OCI-LY7 (cell line): ENCODE data around the gene GCLC. TPM values are rescaled to one million over a fixed set of nuclear protein-coding genes. Genes with fewer than 3 reads are reported as not detected.
"Not testable (repeated sequence)": the region's sequence is repeated elsewhere in the genome, so short reads cannot be mapped to it uniquely, and the experiment has no call there.

ENCODE experiments used
- BruUV-seq: library from RNA; stranded (reverse); fragments of 400-500 nt; replicated peaks from 2 replicates; lab custom pipeline; 2021; lab: Mats Ljungman, UMichigan
- CTCF ChIA-PET: fragments of 300-600 bp; sonication (Branson Sonifier 250); formaldehyde crosslinking; loops from one replicate; lab custom pipeline; 2022; ENCODE audit warnings: antibody characterized with exemption; ENCODE audit not compliant: unreplicated experiment; lab: Charles Lee
- POLR2A ChIA-PET: fragments of 300-600 bp; sonication (Branson Sonifier 250); formaldehyde crosslinking; loops from one replicate; lab custom pipeline; 2022; ENCODE audit warnings: antibody characterized with exemption; lab: Charles Lee
- DNase-seq: peaks from one replicate; pipeline ENCODE4 v3.0.0-alpha.2; 2015; ENCODE audit warnings: low spot score
- H2AFZ ChIP-seq: fragments of 200-600 bp; sonication (generic), shearing (Covaris generic); 2 replicates; pipeline ENCODE4 v1.6.1; 2014; ENCODE audit warnings: mild to moderate bottlenecking, antibody characterized with exemption, low read length, moderate library complexity
- H3K27ac ChIP-seq: fragments of 200-600 bp; sonication (generic); 2 replicates; pipeline ENCODE4 v1.5.1; 2014; ENCODE audit warnings: mixed run types, low read depth, mild to moderate bottlenecking, moderate library complexity, low read length, inconsistent platforms; ENCODE audit not compliant: poor library complexity, severe bottlenecking
- H3K36me3 ChIP-seq: fragments of 200-600 bp; sonication (generic); 2 replicates; pipeline ENCODE4 v1.6.1; 2014; ENCODE audit warnings: mild to moderate bottlenecking, antibody characterized with exemption, low read length, moderate library complexity, mixed read lengths; ENCODE audit not compliant: insufficient read depth
- H3K4me1 ChIP-seq: fragments of 200-600 bp; sonication (generic); 2 replicates; pipeline ENCODE4 v1.5.1; 2014; ENCODE audit warnings: mild to moderate bottlenecking, low read length; ENCODE audit not compliant: insufficient read depth, poor library complexity, severe bottlenecking
- H3K4me2 ChIP-seq: fragments of 200-600 bp; sonication (generic); 2 replicates; pipeline ENCODE4 v1.6.1; 2014; ENCODE audit warnings: mild to moderate bottlenecking, low read length
- H3K4me3 ChIP-seq: fragments of 200-600 bp; sonication (generic); 2 replicates; pipeline ENCODE4 v1.5.1; 2014; ENCODE audit warnings: mild to moderate bottlenecking, low read depth, low read length; ENCODE audit not compliant: poor library complexity, severe bottlenecking
- H3K79me2 ChIP-seq: fragments of 200-600 bp; sonication (generic); 2 replicates; pipeline ENCODE4 v1.6.1; 2016; ENCODE audit warnings: low read depth, mild to moderate bottlenecking, low read length, moderate library complexity, mixed read lengths; ENCODE audit not compliant: insufficient read depth
- H3K9me2 ChIP-seq: fragments of 200-600 bp; sonication (generic); 2 replicates; pipeline ENCODE4 v1.6.1; 2016; ENCODE audit warnings: mild to moderate bottlenecking, low read length, mixed read lengths; ENCODE audit not compliant: insufficient read depth
- H3K9me3 ChIP-seq: fragments of 200-600 bp; sonication (generic); 2 replicates; pipeline ENCODE4 v1.6.1; 2014; ENCODE audit warnings: mild to moderate bottlenecking, mixed run types, low read length, mixed read lengths
- H4K20me1 ChIP-seq: fragments of 200-600 bp; sonication (generic); 2 replicates; pipeline ENCODE4 v1.6.1; 2014; ENCODE audit warnings: mild to moderate bottlenecking, antibody characterized with exemption, low read length, moderate library complexity, mixed read lengths; ENCODE audit not compliant: insufficient read depth
- CTCF ChIP-seq: fragments of 200-600 bp; sonication (generic); conservative IDR thresholded peaks from 2 replicates; pipeline ENCODE4 v1.5.1; 2014; ENCODE audit warnings: mild to moderate bottlenecking, antibody characterized with exemption, low read length, moderate library complexity, mixed read lengths
- EZH2phosphoT487 ChIP-seq: fragments of 200-600 bp; sonication (generic); IDR thresholded peaks from 2 replicates; pipeline ENCODE4 v1.6.1; 2018; ENCODE audit warnings: low read depth, borderline replicate concordance, mild to moderate bottlenecking, mixed run types, antibody characterized with exemption, low read length, moderate library complexity, mixed read lengths
- intact Hi-C: fragments of 100-400 bp; cut with micrococcal nuclease; formaldehyde crosslinking; loops from one replicate; pipeline ENCODE4 v1.10.0; 2022; ENCODE audit not compliant: unreplicated experiment
- total RNA-seq, 2 experiments: library from RNA; depleted of rRNA in 1 of 2; stranded (reverse); fragments of >200 nt in 1 of 2; shearing (Covaris generic) in 1 of 2; gene quantifications; 2 replicates each; pipeline ENCODE4 v1.2.3, GENCODE V29; 2014 to 2022

Gene GCLC
- total RNA-seq, 2 experiments from 2014 or later = 14.3 to 30.4 TPM

- H2AFZ ChIP-seq = no peak overlapping the region
- ChIA-PET POLR2A (no interaction called here), CTCF (no interaction called here)
- H4K20me1 ChIP-seq = no peaks in the 10 kb centered on the region
- no peaks in the 10 kb centered on the region for H3K79me2 ChIP-seq
- H3K27ac ChIP-seq = no peak overlapping the region
- H3K4me1 ChIP-seq = no peaks in the 10 kb centered on the region
- no peaks in the 10 kb centered on the region for H3K36me3 ChIP-seq
- intact Hi-C loops = no loop called here
- H3K4me2 ChIP-seq = no peak overlapping the region
- H3K4me3 ChIP-seq = no peak overlapping the region
- H3K9me3 ChIP-seq = no peaks in the 10 kb centered on the region
- no peaks in the 10 kb centered on the region for H3K9me2 ChIP-seq
- no TSS peak for BruUV-seq
- DNase-seq = no peak
- TF ChIP-seq EZH2phosphoT487 = no peak
- no peak for TF ChIP-seq CTCF
These were observed 28.4 kb upstream of the GCLC start for GRCh38 chr6:53573299-53573698.

GRCh38 chr6:53572379-53572778 lies 27.5 kb upstream of the GCLC start:
- H2AFZ ChIP-seq, H3K4me3 ChIP-seq, H3K79me2 ChIP-seq, DNase-seq, H3K4me2 ChIP-seq, intact Hi-C loops, BruUV-seq, CTCF ChIA-PET, H3K27ac ChIP-seq, H3K36me3 ChIP-seq, H3K9me3 ChIP-seq, H4K20me1 ChIP-seq, H3K4me1 ChIP-seq, POLR2A ChIA-PET, H3K9me2 ChIP-seq: not testable (repeated sequence)

GRCh38 chr6:53568776-53569616 lies 24.1 kb upstream of the GCLC start:
- Histone ChIP-seq H3K27ac (no peak overlapping the region), H4K20me1 (no peaks in the 10 kb centered on the region), H3K9me2 (no peaks in the 10 kb centered on the region), H3K4me2 (no peak overlapping the region), H3K79me2 (no peaks in the 10 kb centered on the region), H2AFZ (no peak overlapping the region), H3K36me3 (no peaks in the 10 kb centered on the region), H3K4me3 (no peak overlapping the region), H3K9me3 (no peaks in the 10 kb centered on the region), H3K4me1 (no peaks in the 10 kb centered on the region)
- TF ChIP-seq EZH2phosphoT487 = no peak
- TF ChIP-seq CTCF = no peak
- no peak for DNase-seq
- ChIA-PET CTCF (no interaction called here), POLR2A (interaction anchor here (1.1 kb wide), 1 partner anchor 44 kb away, joined by 5 read pairs; no protein-coding TSS in a partner anchor)
- intact Hi-C loops = no loop called here
- no TSS peak for BruUV-seq
